Ishikawa (cell line): ENCODE measurements around the gene DNAJC27.

Source experiments
- CREB1 ChIP-seq: IDR thresholded peaks from 2 replicates; pipeline ENCODE4 v1.6.1; 2012; ENCODE audit warnings: low read depth
- EP300 ChIP-seq: IDR thresholded peaks from 2 replicates; pipeline ENCODE4 v1.6.1; 2012; ENCODE audit warnings: borderline replicate concordance
- FOXM1 ChIP-seq: IDR thresholded peaks from 2 replicates; pipeline ENCODE4 v1.6.1; 2012; ENCODE audit warnings: low read depth, borderline replicate concordance
- MAX ChIP-seq: IDR thresholded peaks from 2 replicates; pipeline ENCODE4 v1.6.1; 2012
- REST ChIP-seq: IDR thresholded peaks from 2 replicates; pipeline ENCODE4 v1.6.1; 2012; ENCODE audit warnings: low read depth, mild to moderate bottlenecking
- TAF1 ChIP-seq: IDR thresholded peaks from 2 replicates; pipeline ENCODE4 v1.6.1; 2012; ENCODE audit warnings: low read depth, mild to moderate bottlenecking
- TCF12 ChIP-seq: IDR thresholded peaks from 2 replicates; pipeline ENCODE4 v1.6.1; 2012; ENCODE audit warnings: low read depth
- TEAD4 ChIP-seq: IDR thresholded peaks from 2 replicates; pipeline ENCODE4 v1.6.1; 2012
- YY1 ChIP-seq: IDR thresholded peaks from 2 replicates; pipeline ENCODE4 v1.6.1; 2012; ENCODE audit warnings: low read depth

GRCh38 chr2:24928036-24928435 lies 43.7 kb downstream of the DNAJC27 start:
- TF ChIP-seq EP300: no peak
- TF ChIP-seq CREB1: no peak
- no peak for TF ChIP-seq FOXM1
- no peak for TF ChIP-seq TAF1
- TF ChIP-seq REST: no peak
- no peak for TF ChIP-seq MAX
- TF ChIP-seq TCF12: no peak
- no peak for TF ChIP-seq YY1
- TF ChIP-seq TEAD4: no peak
